HuH-7 (cell line): ENCODE data around the gene LRRK2.
"Not testable (repeated sequence)": the region's sequence is repeated elsewhere in the genome, so short reads cannot be mapped to it uniquely, and the experiment has no call there.

Source experiments
- DNase-seq: peaks from one replicate; pipeline ENCODE4 v3.0.0; 2011; ENCODE audit warnings: low spot score

LRRK2 gene

DNA sequence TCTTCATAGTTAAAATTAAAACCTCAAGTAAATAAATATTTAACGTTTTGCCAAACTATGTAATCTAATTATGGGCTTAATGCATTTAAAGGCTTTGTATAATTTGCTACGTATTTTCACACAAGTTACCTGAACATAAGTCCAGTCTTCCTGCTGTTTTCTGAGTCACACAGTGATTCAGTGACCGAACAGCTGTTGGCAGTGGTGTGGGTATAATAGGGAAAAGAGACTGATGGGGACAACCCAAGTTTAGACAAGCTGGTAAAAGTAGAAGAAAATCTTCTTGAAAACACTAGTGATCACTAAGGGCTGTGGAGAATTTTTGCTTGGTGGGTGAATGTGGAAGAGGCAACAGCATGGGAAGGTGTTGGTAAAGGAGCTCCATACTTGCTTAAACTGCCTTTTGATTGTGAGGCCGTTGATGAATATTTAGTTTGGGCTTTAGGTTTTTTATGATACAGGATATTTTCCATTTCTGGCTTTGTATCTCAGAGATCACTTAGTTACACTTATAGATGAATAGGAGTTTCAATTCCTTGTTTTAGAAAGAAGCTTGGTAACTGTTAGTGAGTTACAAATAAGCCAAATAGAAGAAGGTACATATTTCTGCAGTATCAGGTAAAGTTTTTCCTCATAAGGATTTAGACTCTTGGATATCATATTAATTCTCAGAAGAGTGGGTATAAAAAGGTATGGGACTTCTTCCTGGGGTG, 23.9 kb downstream of the LRRK2 start:
- no peak for DNase-seq

DNA sequence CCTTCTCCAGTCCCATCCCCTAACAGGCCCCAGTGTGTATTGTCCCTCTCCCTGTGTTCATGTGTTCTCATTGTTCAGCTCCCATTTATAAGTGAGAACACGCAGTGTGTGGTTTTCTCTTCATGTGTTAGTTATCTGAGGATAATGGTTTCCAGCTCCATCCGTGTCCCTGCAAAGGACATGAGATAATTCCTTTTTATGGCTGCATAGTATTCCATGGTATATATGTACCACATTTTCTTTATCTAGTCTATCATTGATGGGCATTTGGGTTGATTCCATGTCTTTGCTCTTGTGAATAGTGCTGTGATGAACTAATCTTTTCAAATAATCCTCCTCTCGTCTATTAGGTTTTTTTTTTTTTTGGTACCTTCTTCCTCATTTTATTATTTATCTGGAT, 25.9 kb downstream of the LRRK2 start:
- not testable (repeated sequence) for DNase-seq

DNA sequence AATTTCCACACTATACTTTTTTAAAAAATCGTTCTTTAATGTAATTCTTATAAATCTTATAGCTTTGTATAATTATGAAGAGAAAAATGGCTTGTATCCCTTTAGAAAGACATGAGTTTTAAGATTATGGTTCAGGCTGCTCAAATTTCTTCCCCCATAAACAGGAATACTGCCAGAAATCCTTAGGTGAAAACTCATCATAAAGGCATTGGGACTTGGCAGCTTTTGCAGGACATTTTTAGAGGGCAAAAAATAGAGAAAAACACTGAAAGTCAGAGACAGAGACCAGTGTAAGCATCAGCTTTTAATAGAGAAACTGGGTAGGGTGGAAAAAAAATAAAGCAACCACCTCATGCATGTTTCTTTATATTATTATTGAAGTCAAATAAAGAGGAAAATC, 29.1 kb downstream of the LRRK2 start:
- DNase-seq: no peak

DNA sequence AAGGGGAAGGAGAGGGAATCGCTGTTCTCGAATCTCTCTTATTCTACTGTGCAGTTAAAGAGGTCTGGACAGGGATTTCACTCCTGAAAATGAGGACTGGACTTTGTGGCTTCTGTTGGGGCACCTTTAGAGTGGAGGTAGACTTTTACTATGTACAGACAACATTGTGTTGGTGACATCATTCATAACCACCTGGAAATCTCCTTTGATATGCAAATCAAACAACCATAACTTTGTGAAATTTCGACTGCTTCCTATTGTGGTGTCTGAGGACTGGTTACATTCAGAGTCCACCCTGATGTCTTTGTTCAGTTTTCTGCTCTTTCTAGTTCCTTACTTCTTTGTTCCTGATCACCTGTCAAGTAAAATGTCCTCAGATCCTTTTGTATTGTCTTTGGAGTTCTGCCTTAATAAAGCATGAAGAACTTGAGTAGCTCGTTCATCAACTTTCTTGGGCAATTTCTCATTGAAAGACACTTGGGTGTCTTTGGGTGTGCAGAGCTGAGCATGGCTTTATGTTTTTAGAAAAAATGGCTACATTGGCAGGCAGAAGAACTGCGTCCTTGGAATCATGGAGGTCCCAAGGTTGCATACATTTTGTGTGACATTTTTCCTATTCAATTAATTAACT, 29.8 kb downstream of the LRRK2 start:
- no peak for DNase-seq

DNA sequence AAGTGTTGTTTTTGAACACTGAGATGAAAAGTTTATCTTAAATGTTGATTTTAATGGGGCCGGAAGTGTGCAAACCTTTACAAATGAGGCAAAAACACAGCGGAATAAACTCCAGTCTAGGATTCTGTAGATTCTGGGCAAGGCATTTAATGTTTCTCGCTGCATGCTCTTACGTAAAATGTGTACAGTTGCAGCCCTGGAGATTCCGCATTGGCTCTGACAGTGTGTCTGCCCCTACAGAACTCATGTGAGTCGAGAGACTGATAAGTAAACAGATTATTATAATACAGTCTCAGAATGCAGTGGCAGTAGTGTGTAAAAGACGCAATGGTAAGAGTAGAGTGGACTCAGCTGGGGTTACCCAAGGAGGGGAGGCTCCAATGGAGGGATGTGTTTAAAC, 33.6 kb downstream of the LRRK2 start:
- DNase-seq: no peak

DNA sequence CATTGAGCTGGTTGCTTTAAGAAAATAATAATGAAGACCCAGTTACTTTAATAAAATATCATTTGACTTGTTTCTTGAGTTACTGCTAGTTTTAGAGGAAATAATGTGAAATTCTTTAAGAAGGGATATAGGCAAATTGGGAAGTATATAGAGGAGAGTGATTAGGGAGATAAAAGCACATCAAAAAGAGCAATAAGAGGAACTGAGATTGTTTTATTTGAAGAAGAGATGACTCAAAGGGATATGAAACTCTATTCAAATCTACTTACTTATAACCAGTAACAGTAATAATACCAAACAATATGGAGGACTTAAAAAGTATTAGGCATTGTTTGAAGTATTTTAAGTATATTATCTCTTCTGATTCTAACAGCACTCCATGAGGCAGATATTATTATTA, 37.1 kb downstream of the LRRK2 start:
- no peak for DNase-seq

DNA sequence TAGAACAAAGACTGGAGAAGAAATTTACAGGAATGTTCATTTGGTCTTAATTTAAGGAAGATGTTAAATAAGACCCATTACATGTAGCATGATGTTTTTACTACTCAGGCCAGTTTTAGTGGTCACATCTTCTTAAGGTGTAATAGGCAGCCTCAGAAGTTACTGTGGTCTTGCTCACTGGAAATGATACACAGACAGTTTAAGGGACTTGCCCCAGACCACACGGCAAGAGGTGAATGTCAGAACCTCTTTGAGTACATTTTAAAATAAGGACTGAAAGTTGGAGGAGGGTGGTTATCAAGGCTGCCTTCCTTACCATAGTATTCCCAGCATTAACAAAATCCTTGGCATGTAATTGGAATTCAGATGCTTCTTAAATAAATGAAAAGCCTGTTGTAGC, 37.9 kb downstream of the LRRK2 start:
- no peak for DNase-seq

DNA sequence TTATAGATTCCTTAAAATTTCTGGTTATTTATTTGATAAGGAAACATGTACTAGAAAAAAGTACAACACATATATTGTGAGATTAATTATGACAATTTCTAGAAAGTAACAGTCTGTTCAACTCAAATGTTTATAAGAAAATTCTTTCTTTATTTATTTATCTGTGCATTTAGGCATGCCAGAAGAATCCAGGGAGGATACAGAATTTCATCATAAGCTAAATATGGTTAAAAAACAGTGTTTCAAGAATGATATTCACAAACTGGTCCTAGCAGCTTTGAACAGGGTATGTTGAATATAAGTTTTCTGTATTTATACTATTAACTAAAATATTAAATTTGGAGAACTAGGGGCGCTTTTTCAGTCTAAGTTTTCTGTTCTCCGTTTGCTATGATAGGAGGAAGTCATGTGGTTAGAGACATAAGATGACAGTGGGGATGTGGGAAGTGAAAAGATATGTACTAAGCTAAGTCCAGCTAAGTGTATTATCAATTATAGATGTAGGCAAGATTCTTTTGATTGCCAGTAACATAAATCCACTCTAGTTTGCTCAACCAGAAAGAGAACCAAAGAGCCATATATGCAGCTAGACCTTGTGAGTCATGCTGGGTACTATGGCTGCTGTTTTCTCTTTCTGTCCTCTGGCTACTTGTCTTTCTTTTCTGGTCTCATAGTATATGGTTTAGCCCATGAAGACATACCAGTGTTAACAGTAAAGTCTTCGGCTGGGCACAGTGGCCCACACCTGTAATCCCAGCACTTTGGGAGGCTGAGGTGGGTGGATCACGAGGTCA, 39.0 kb downstream of the LRRK2 start:
- no peak for DNase-seq

DNA sequence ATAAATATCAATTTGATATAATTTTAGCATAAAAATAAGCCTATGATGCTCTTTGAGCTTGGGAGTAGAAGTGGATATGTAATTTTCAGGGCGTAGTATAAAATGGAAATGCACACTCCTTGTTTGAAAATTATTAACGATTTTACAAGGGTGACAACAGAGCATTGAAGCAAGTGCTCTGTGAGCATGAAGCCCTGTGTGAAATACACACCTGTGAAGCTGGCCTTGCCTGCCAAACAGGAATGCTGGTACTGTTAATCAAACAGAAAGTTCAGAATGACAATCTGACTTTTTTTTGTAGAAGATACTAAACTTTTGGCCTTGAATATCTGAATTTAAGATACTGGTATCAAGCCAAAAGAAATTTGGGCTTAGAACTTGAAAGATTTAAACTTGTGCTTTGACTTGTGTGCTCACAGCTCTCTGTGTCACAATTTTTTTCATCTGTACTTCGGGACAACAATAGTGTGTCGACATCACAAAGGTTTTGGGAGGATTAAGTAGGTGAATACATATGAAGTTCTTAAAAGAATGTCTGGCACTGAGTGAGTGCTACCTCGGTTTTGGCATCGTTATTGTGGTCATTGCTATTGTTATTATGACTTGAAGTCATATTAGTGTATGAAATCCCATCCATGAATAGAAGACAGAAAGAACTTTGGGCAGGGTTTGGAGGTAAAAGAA, 47.3 kb downstream of the LRRK2 start:
- no peak for DNase-seq

DNA sequence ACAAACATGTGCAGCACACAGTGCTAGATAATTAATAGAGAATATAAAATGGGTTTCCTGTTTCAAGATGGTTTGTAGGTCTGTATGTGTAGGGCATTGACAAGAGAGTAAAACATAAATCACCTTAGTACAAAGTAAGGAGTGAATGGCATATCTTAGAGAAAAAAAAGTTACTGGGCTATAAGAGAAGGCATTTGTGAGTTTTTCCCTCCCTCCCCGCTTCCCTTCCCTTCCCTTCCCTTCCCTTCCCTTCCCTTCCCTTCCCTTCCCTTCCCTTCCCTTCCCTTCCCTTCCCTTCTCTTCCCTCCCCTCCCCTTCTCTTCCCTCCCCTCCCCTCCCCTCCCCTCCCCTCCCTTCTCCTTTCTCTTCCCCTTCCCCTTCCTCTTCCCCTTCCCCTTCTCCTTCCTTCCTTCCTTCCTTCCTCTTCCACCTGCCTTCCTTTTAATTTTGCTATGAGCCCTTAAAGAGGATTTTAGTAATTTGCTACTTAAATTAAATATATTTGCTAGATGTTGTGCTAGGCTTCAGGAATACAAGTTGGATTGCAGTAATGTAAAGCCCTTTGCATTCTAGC, 57.1 kb downstream of the LRRK2 start:
- DNase-seq: no peak

DNA sequence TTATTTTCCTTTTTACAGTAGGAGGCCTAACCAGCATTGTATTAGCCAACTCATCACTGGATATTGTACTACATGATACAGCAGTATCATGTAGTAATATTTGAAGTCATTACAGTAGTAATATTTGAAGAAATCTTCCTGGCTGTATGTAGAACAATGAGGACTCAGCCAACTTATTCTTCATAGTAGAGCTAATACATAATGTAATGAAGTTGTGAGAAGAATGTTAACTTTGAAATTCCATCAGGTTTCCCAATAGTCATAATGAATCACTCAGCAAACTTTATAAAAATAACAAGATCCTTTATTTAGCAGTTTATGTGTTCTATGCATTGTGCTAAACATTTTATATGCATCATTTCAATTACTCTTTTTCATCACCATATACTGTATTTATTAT, 61.8 kb downstream of the LRRK2 start:
- no peak for DNase-seq

DNA sequence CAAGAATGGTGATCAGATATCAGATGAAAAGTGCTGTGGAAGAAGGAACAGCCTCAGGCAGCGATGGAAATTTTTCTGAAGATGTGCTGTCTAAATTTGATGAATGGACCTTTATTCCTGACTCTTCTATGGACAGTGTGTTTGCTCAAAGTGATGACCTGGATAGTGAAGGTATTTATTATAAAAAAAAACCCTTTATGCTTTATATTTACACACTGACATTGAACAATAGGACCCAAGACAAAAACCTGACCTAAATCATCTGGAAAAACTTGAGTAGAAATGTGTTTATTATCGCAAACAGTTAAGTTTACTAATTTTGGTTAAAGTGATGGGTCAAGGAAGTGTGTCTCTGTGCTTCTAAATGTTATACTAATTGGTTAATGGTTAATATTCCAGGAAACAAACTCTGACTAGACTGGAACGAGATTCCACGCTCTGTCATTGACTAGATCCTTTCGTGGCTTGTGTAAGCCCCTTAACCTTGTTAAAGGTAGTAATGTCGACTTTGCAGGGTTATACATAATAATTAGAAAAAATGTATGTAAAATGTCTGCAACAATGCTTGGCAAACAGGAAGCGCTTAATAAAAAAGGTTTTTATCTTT, 62.7 kb downstream of the LRRK2 start:
- no peak for DNase-seq

DNA sequence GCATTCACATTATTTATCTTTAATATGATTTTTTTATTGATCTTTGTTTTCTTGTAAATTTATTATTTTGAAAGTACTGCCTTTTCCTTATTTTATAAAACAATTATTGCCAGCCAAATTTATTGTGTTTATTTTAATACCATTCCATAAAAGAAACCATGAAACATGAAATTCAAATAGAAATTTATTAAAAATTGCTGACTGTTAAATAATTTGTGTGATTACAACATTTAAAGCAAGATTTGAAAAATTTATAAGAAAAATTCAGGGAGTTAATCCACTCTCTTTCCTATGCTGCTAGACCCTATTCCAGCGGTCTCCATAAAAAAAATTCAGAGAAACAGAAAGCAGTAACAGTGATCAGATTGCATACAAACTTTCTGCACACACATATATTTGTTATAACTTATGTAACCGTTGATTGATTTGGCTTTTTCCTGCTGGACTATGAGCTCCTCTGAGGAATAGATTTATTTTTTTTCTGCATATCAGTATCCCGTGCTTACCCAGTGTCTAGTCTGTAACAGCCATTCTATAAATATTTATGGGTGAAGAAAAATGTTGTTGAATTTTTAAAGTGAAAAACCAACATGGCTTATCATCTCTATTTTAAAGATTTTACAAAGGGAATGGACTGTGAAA, 68.1 kb downstream of the LRRK2 start:
- no peak for DNase-seq

DNA sequence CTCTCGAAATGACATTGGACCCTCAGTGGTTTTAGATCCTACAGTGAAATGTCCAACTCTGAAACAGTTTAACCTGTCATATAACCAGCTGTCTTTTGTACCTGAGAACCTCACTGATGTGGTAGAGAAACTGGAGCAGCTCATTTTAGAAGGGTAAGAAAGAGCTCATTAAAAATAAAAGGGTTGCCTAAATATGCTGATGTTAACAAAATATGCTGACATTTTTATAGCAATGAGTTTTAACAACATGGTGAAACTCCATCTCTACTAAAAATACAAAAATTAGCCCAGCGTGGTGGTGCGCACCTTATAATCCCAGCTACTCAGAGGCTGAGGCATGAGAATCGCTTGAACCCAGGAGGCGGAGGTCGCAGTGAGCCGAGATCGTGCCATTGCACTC, 73.5 kb downstream of the LRRK2 start:
- DNase-seq: no peak

DNA sequence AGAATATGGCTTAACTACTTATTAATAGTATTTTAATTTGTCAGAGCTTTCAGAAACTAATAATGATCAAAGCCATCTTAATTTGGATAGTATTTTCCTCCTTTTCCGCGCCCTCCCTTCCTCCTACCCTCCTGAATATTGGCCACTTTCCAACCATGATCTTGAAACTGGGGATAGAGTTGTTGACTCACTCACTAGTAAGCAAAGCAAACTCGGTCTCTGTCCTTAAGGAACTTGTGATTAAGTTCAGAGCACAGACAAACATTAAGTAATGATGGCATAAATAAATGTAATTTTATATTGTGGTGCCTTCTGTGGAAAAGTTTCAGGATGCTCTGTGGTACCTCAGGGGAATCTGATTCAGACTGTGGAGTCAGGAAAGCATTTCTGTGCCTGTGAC, 75.7 kb downstream of the LRRK2 start:
- no peak for DNase-seq

DNA sequence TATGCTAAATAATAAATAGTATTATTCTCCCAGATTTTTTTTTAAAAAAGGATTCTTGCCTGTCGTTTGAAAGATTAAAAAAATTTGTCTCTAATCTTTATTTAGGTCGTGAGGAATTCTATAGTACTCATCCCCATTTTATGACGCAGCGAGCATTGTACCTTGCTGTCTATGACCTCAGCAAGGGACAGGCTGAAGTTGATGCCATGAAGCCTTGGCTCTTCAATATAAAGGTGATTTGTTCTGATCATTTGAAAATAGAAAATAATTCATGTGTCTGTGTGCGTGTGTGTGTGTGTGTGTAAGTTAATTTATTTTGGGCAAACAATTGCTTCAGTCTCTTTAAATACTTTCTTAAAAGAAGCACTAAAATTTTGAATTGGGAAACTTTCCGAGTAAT, 84.2 kb downstream of the LRRK2 start:
- DNase-seq: no peak

DNA sequence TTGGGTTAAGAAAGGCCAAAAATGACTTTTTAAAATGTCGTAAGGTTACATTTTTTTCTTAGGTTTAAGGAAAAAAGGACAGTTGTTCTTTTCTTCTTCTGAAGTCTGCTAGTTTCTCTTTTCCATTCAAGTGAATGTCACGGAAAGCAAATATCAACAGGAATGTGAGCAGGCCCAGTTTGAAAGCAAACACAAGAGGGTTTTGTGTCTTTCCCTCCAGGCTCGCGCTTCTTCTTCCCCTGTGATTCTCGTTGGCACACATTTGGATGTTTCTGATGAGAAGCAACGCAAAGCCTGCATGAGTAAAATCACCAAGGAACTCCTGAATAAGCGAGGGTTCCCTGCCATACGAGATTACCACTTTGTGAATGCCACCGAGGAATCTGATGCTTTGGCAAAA, 85.4 kb downstream of the LRRK2 start:
- DNase-seq: no peak

DNA sequence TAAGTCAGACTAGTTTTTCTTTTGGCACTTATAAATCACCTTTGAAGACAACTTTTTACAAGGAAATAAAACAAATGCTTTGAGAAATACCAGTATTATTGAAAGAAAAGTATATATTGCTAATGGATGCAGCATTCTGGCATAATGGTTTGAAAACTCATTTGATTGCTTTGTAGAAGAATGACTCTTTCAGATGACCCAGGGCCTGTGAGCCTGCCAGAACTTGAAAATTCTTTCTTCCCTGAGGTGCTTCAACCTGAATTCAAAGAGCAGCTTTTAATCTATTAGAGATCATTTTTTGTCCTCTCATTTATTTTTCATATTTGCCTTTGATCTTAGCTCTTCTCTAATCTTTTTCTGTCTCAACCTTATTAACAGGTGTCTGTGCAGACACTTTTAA, 87.4 kb downstream of the LRRK2 start:
- DNase-seq: no peak

DNA sequence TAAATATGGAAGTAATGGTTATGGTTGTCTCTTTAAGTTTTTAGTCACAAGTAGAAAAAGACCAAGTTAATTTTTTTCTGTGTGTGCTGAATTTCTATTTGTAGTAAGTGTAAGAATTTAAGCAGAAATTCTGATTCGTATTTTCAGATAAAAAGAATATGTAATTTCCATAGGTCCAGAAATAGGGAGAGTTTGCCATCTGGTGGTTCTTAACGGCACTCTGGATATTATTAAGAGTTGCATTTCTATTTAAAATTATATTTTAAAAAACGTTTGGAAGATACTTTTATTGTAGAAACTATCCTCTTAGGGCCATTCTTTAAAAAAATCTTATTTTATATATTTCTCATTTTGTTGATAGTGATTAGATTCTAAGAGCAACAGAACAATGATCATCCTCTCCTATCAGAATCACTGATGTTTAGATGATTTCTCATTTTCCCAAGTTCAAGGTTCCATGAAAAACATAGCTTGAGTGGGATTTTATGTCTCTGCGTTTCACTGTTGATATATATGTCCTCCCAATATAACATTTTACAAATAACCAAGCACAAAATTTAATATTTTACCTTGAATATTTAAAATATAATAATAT, 88.3 kb downstream of the LRRK2 start:
- DNase-seq: no peak

DNA sequence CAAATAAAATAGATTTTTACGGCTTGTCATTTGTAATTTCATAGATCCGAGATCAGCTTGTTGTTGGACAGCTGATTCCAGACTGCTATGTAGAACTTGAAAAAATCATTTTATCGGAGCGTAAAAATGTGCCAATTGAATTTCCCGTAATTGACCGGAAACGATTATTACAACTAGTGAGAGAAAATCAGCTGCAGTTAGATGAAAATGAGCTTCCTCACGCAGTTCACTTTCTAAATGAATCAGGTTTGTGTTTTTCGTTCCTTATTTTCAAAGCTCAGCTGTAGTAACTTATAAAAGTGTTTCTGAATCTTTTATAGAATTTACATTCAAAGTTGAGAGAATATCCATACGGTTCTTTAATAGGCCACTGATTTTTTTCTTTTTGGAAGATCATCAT, 89.1 kb downstream of the LRRK2 start:
- DNase-seq: no peak

DNA sequence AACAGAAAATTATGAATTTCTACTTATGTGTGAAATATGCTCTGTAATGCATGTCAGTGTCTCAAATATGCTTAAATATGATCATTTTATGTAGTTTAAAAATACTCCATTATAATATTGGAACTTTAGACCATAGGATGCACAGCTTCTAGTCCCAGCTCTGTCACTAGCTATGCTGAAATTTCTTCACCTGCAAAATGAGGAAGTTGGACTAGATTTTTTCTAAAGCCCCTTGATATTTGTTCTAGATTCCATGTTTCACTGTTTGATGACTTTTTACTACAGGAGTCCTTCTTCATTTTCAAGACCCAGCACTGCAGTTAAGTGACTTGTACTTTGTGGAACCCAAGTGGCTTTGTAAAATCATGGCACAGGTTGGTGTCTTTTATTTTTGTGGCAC, 90.1 kb downstream of the LRRK2 start:
- DNase-seq: no peak
